ENCODE measurements around the gene KIF5C.

DNA sequence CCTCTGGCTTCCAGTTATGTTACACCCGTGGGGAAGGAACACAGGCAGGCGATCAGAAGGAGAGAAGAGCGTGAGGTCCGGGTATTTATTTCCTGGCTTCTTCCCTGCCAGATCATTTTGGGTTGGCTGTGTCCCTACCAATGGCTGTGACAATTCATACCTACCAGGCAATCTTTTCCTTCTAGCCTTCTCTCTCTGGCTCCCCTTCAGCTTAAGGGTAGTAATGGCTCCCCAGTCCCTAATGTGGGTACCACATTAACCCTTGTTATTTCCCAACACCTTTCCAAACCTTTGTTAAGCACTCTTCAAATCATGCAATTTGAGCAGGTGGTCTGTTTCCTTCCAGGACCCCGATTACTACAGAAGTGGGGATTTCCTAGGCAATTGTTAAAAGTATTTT, 84.7 kb downstream of the KIF5C start:
- TF ChIP-seq YY1 (IDR thresholded peaks at IDR 0.05; ENCODE audit: insufficient read depth, insufficient read length): no peak
- TF ChIP-seq ZNF274 (IDR thresholded peaks at IDR 0.05; ENCODE audit: low read depth, low read length): no peak
- TF ChIP-seq SUZ12 (IDR thresholded peaks at IDR 0.05; ENCODE audit: extremely low read depth, insufficient read depth, insufficient read length): no peak

Data from NT2/D1 (cell line).